GM21529 (cell line): ENCODE results near the gene ZBTB22.
"Not testable (repeated sequence)": the region's sequence is repeated elsewhere in the genome, so short reads cannot be mapped to it uniquely, and the experiment has no call there.

Source experiments
- ATAC-seq: cut with Tn5 transposase; IDR thresholded peaks from one replicate; pipeline ENCODE4 v1.9.1; 2021; ENCODE audit not compliant: unreplicated experiment

Gene ZBTB22, protein sequence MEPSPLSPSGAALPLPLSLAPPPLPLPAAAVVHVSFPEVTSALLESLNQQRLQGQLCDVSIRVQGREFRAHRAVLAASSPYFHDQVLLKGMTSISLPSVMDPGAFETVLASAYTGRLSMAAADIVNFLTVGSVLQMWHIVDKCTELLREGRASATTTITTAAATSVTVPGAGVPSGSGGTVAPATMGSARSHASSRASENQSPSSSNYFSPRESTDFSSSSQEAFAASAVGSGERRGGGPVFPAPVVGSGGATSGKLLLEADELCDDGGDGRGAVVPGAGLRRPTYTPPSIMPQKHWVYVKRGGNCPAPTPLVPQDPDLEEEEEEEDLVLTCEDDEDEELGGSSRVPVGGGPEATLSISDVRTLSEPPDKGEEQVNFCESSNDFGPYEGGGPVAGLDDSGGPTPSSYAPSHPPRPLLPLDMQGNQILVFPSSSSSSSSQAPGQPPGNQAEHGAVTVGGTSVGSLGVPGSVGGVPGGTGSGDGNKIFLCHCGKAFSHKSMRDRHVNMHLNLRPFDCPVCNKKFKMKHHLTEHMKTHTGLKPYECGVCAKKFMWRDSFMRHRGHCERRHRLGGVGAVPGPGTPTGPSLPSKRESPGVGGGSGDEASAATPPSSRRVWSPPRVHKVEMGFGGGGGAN

GRCh38 chr6:33317669-33318425, at the start of gene ZBTB22:
Gene ZBTB22, minus strand, starts transcription at chr6:33317744. Its CDS starts 828 bp downstream, at chr6:33316916.
- ATAC-seq = peak; percentile 46

DNA sequence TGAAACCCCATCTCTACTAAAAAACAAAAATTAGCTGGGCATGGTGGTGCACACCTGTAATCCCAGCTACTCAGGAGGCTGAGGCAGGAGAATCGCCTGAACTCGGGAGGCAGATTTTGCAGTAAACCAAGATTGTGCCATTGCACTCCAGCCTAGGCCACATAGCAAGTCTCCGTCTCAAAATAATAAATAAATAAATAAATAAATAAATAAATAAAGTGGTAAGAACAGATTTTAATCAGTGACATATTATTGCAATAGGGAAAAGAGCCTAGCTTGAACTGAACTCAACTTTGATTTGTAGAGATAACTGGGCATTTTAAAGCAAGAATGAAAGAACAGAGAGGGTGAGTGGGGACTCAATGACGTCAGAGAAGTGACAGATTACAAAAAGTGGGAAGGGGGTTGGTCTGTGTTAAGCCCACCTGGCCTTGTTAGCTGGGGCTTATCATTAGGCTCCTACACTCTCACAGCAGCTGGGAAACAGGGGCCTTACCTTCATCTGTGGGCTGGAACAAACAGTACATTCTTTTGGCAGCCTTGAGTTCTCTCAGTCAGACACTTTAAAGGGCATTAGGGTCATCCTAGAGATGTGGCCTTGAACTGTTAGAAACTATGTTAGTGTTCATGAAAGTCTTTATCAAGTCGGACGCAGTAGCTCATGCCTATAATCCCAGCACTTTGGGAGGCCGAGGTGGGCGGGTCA, 49.6 kb upstream of the ZBTB22 start:
- no peak for ATAC-seq

- not testable (repeated sequence) for ATAC-seq
Observed at GRCh38 chr6:33365206-33365971, 47.8 kb upstream of the ZBTB22 start.

DNA sequence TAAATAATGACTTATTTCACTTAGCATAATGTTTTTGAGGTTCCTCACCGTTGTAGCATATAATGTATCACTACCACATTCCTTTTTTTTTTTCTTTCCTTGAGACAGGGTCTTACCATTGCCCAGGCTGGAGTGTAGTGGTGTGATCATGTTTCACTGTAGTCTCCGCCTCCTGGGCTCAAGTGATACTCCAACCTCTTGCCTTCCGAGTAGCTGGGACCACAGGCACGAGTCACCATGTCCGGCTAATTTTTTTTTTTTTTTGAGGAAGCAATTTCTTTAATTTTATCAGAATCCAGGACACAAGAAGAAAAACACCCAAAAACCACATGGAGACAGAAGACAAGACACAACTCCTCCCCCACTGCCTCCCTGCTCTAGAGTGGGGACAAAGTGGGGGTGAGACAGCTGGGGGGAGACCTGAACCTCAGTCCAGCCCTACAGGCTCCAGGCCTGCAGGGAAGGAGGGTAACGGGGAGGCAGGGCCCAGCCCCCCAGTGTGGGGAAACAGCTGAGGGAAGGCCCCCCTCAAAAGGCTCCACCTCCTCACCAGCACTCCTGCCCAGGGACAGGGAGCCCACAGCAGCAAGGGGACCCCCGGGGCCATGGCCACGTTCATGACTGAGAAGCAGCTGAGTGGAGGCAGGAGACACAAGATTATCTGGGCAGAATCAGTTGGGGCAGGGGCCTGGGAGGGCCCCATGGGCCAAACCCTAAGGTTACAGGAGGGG, 47.1 kb upstream of the ZBTB22 start:
- not testable (repeated sequence) for ATAC-seq

GRCh38 chr6:33363486-33363885, 45.9 kb upstream of the ZBTB22 start:
- not testable (repeated sequence) for ATAC-seq

GRCh38 chr6:33359331-33359730, 41.8 kb upstream of the ZBTB22 start:
- no peak for ATAC-seq

DNA sequence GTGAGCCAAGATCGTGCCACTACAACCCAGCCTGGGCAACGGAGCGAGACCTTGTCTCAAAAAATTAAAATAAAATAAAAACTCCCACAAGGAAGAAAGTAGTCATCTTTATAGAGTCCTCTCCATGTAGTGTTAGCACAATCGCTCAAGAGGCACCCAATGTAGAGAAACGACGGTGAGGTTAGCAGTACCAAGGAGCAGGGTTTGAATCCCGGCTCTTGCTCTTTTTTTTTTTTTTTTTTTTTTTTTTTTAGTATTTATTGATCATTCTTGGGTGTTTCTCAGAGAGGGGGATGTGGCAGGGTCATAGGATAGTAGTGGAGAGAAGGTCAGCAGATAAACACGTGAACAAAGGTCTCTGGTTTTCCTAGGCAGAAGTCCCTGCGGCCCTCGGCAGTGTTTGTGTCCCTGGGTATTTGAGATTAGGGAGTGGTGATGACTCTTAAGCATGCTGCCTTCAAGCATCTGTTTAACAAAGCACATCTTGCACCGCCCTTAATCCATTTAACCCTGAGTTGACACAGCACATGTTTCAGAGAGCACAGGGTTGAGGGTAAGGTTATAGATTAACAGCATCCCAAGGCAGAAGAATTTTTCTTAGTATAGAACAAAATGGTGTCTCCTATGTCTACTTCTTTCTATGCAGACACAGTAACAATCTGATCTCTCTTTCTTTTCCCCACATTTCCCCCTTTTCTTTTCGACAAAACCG, 39.8 kb upstream of the ZBTB22 start:
- not testable (repeated sequence) for ATAC-seq

DNA sequence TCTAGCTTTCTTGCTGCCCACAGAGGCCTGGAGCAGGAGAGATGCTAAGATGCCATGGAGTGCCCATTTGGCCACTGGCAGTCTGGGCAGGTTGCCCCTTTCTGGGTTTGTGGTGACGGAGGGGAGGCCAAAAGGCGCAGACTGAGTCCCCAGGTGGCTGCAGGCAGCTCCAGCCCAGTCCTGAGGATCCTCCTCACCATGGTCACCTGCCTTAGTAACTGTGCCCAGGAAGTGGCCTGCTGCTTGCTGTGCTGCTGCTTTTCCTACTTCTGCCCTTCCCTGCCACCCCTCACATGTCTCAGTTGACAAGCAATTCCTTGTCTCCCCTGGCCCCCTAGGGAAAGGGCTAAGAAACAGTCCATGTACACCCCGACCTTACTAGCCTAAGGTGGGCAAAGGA, 38.8 kb upstream of the ZBTB22 start:
- ATAC-seq = no peak

- not testable (repeated sequence) for ATAC-seq
Observed at GRCh38 chr6:33355860-33356259, 38.3 kb upstream of the ZBTB22 start.

- no peak for ATAC-seq
Observed at GRCh38 chr6:33347816-33348215, 30.3 kb upstream of the ZBTB22 start.

DNA sequence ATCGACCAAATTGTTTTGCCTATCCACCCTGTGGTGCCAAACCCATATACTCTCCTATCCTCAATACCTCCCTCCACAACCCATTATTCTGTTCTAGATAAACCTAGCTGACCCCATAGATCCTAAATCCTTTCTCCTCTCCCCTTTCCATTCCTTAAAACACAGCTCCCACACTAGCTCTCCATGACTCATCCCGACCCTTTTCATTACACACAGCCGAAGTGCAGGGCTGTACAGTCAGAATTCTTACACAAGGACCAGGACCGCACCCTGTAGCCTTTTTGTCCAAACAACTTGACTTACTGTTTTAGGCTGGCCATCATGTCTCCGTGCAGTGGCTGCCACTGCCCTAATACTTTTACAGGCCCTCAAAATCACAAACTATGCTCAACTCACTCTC, 29.4 kb upstream of the ZBTB22 start:
- not testable (repeated sequence) for ATAC-seq

DNA sequence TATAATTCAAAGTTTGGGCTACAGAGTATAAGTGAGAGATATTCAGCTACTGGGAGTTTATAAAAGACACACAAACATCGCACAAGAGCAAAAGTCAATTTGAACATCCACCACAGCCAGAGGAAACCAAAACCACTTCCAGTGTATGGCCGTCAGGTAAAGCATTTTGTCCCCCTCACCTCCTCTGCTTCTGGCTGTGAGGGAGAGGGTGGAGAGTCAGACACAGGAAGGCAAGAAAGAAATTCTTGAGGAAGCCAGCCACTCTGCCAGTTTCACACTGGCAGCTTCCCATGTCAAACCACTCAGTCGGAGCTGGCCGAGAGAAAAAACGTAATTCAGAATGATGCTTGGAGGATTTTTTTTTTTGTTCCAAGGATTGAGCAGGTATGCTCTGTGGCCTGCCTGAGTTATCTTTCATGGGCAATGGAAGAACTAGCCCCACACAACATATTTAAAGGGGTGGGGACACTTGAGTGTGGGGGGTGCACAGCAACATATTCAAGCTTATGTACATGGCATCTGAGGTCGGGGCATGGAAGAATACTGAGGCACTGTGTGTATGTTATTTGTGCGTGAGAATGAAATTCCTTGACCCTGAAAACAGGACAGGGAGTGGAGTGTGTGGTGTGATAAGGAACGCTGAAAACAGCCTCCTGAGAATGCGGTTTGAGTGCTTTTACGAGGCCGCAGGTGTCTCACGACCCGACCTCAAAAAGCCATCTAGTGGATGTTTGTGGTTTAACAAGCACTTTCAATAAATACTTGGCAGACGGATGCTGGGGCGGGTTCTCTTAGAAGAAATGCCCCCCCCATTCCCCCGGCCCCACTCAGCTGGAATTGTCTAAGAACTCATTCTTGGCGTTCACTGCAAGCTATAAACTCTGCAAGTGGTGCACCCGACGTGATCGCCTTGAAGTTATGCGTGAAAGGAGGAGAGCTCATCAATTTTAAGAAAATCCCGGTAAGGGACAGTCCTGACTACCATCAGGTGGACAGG, 27.5 kb upstream of the ZBTB22 start:
- ATAC-seq = no peak

- peak; percentile 53 for ATAC-seq
Observed at GRCh38 chr6:33343953-33344611, 26.5 kb upstream of the ZBTB22 start.

DNA sequence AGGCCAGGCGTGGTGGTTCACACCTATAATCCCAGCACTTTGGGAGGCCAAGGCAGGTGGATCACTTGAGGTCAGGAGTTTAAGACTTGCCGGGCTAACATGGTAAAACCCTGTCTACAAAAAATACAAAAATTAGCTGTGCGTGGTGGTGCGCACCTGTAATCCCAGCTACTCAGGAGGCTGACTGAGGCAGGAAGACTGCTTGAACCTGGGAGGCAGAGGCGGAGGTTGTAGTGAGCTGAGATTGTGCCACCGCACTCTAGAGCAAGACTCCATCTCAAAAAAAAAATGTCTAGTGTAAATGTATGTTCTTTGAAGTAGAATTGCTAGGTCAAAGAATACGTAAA, 26.0 kb upstream of the ZBTB22 start:
- ATAC-seq = not testable (repeated sequence)

DNA sequence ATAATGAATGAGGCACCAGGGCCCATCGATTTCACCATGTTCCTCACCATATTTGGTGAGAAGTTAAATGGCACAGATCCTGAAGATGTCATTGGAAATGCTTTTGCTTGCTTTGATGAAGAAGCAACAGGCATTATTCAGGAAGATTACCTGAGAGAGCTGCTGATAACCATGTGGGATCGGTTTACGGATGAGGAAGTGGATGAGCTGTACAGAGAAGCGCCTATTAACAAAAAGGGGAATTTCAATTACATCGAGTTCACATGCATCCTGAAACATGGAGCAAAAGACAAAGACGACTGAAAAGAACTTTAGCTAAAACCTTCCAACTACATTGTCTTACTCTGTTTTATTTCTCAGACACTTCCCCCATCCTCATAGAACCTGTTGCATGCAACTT, 21.6 kb upstream of the ZBTB22 start:
- no peak for ATAC-seq

DNA sequence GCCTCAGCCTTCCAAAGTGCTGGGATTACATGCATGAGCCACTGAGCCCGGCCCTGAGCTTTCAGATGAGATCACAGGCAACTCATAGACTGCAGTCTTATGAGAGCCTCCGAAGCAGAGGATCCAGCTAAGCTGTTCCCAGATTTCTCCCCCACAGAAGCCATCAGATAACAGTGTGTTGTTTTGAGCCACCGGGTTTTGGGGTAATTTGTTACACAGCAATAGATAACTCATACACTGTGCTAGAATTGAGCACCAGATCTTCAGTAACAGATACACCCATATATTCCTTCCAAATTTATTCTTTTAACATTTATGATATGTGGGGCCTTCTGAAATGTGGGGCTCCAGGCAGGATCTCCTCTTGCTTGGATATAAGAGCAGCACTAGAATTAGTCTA, 19.0 kb upstream of the ZBTB22 start:
- no peak for ATAC-seq

GRCh38 chr6:33335916-33336315, 18.4 kb upstream of the ZBTB22 start:
- no peak for ATAC-seq
